ENCODE measurements around the gene CDHR5. TPM values are rescaled to one million over a fixed set of nuclear protein-coding genes. Genes with fewer than 3 reads are reported as not detected.
"Not testable (repeated sequence)": the region's sequence is repeated elsewhere in the genome, so short reads cannot be mapped to it uniquely, and the experiment has no call there.

The CDHR5 gene
- total RNA-seq, 6 experiments from 2014 or later: not detected

DNA sequence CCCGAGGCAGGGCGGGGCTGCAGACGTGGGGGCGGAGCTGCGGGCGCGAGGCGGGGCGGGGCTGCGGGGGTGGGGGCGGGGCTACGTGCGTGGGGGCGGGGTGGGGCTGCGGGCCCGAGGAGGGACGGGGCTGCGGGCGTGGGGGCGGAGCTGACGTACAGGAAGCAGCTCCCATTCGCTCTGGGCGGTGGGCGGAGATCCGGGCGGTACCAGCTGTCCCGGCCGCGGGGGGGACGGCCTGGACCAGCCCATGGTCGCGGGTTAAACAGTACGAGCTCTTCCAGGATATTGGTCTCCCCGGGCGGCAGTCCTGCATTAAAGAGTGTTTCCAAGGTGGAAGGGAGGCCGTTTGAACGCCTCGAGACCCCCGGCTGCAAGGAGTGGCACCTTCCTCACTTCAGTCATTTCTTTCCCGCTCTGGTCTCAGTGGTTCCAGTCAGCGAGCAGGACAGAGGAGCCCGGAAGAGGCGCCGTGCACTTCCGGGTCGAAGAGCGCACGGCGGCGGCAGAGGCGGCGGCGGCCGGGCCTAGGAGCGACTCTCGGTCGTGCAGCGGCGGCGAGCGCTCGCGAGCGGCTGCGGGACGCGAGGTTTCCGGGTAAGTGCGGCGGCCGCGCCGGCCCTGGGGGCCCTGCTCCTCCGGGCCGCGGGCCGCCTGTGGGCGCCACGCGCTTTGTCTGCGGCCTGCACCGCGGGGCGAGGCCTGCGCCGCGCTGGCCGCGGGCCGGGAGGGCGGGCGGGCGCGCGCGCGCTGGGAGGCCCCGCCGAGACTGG is 48.6 kb downstream of the CDHR5 start, which contains the start of gene PHRF1:
PHRF1 (plus strand) TSS at position 475 of the 773 bp plus-strand sequence. CDS start 5,043 bp downstream, outside the sequence.
- peak within 1 kb of the TSS; percentile 98 for H3K27ac Mint-ChIP-seq
- TF ChIP-seq, protein P1, sequence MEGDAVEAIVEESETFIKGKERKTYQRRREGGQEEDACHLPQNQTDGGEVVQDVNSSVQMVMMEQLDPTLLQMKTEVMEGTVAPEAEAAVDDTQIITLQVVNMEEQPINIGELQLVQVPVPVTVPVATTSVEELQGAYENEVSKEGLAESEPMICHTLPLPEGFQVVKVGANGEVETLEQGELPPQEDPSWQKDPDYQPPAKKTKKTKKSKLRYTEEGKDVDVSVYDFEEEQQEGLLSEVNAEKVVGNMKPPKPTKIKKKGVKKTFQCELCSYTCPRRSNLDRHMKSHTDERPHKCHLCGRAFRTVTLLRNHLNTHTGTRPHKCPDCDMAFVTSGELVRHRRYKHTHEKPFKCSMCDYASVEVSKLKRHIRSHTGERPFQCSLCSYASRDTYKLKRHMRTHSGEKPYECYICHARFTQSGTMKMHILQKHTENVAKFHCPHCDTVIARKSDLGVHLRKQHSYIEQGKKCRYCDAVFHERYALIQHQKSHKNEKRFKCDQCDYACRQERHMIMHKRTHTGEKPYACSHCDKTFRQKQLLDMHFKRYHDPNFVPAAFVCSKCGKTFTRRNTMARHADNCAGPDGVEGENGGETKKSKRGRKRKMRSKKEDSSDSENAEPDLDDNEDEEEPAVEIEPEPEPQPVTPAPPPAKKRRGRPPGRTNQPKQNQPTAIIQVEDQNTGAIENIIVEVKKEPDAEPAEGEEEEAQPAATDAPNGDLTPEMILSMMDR (IDR thresholded peaks at IDR 0.05): no peak
- H3K9me3 Mint-ChIP-seq: no peaks in the 10 kb centered on the region
- H3K4me3 Mint-ChIP-seq: peak within 1 kb of the TSS; percentile 95
- peaks cover 40% of the 10 kb centered on the region for H3K4me1 Mint-ChIP-seq (ENCODE audit: low read depth)
- DNase-seq: peak; percentile 89
- peaks cover 3% of the 10 kb centered on the region; the same call in 1 of the 2 replicates for H3K27me3 Mint-ChIP-seq (ENCODE audit: insufficient read depth)
- peaks cover 6% of the 10 kb centered on the region; the same call in 1 of the 2 replicates for H3K36me3 Mint-ChIP-seq (ENCODE audit: low read depth)

GRCh38 chr11:575313-575995 is 49.3 kb downstream of the CDHR5 start:
- Mint-ChIP-seq H3K27ac (no peak overlapping the region; the same call in 1 of the 2 replicates), H3K36me3 (ENCODE audit: low read depth) (peaks cover 6% of the 10 kb centered on the region; the same call in 1 of the 2 replicates), H3K27me3 (ENCODE audit: insufficient read depth) (peaks cover 3% of the 10 kb centered on the region; the same call in 1 of the 2 replicates), H3K9me3 (no peaks in the 10 kb centered on the region), H3K4me1 (ENCODE audit: low read depth) (peaks cover 37% of the 10 kb centered on the region), H3K4me3 (peak overlapping the region; percentile 84)
- no peak for DNase-seq
- TF ChIP-seq, protein P1 (IDR thresholded peaks at IDR 0.05): no peak

DNA sequence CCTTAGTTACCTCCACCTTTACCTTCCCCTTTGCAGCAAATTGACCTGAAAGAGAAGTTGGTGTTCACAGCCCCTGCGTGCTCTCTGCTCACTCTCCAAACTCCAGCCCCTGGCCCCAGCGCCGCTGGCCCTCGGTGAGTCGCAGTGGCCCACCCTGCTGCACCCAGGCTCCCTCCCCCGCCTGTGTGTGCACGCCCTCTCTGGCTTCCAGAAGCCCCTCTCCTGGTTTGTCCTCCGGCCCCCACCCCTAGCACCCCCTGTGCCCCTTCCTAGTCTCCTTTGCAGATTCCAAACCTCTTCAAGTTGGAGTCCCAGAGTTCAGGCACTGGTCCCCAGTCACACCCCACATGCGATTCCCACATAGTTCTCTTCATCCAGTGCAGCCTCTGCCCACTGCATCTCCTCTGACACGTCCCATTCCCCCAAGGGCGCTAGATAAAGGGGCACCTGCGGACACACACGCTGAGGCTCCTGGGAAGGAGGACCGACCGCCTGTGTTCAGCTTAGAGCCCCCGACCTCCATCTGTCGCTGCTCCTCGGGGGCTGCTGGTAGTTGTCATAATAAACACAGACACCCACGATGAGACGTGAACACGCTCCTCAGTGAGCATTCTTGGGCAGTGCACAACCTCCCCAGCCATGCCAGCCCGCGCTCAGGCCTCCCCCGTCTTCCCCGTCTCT is 50.0 kb downstream of the CDHR5 start:
- peaks cover 6% of the 10 kb centered on the region; the same call in 1 of the 2 replicates for H3K36me3 Mint-ChIP-seq (ENCODE audit: low read depth)
- H3K4me3 Mint-ChIP-seq: peak overlapping the region; percentile 84
- TF ChIP-seq, protein P1 (IDR thresholded peaks at IDR 0.05): no peak
- peak overlapping the region; percentile 16; the same call in 1 of the 2 replicates for H3K27ac Mint-ChIP-seq
- H3K27me3 Mint-ChIP-seq (ENCODE audit: insufficient read depth): peaks cover 3% of the 10 kb centered on the region; the same call in 1 of the 2 replicates
- DNase-seq: no peak
- H3K9me3 Mint-ChIP-seq: no peaks in the 10 kb centered on the region
- H3K4me1 Mint-ChIP-seq (ENCODE audit: low read depth): peaks cover 32% of the 10 kb centered on the region

DNA sequence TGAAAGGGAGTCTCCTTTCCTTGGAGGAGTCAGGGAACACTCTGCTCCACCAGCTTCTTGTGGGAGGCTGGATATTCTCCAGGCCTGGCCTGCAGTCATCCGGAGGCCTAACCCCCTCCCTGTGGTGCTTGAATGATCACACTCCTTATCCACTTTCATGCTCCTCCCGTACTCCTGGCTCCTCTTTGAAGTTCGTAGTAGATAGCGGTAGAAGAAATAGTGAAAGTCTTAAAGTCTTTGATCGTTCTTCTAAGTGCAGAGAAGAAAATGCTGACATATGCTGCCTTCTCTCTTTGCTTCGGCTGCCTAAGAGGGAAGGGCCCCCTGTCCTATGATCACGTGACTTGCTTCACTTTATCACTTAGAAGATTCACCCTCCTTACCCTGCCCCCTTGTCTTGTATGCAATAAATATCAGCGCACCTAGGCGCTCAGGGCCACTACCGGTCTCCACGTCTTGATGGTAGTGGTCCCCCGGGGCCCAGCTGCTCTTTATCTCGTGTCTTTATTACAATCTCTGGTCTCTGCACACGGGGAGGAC is 50.7 kb downstream of the CDHR5 start:
- H3K36me3 Mint-ChIP-seq (ENCODE audit: low read depth); H3K4me3 Mint-ChIP-seq: not testable (repeated sequence)

DNA sequence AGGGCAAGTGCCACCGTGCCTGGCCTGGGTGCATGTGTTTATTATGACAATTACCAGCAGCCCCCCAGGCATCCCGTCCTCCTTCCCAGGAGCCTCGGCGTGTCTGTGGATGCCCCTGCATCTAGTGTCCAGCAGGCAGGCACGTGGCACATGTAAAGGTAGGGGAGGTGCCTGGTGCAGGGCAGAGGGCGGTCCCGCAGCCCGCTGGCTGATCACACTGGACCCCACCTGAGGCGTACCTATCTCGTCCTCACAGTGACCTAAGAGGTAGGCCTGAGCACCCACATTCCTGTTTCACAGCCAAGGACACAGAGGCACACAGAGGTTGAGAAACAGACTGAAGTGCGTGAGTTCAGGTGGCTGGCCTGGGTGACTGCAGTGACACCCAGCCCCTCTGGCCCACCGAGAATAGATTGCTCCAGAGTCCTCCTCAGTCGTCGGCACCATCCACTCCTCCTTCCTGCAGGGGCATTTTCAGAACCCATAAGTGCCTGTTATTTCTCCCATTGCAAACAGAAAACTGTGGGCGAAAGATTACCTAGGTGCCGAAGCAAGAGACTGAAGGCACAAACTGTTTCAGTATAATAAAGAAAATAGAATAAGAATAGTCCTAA is 51.5 kb downstream of the CDHR5 start:
- H3K4me1 Mint-ChIP-seq (ENCODE audit: low read depth): peaks cover 17% of the 10 kb centered on the region
- H3K4me3 Mint-ChIP-seq: no peak overlapping the region
- TF ChIP-seq, protein P1 (IDR thresholded peaks at IDR 0.05): no peak
- H3K9me3 Mint-ChIP-seq: no peaks in the 10 kb centered on the region
- peaks cover 6% of the 10 kb centered on the region; the same call in 1 of the 2 replicates for H3K36me3 Mint-ChIP-seq (ENCODE audit: low read depth)
- peaks cover 3% of the 10 kb centered on the region; the same call in 1 of the 2 replicates for H3K27me3 Mint-ChIP-seq (ENCODE audit: insufficient read depth)
- no peak overlapping the region for H3K27ac Mint-ChIP-seq
- no peak for DNase-seq

More for the DNA sequence above, 50.7 kb downstream of the CDHR5 start:
- not testable (repeated sequence) for H3K27ac Mint-ChIP-seq; H3K9me3 Mint-ChIP-seq; H3K27me3 Mint-ChIP-seq (ENCODE audit: insufficient read depth); DNase-seq
- peaks cover 25% of the 10 kb centered on the region for H3K4me1 Mint-ChIP-seq (ENCODE audit: low read depth)
